ENCODE data around the gene EVI2A. TPM values are rescaled to one million over a fixed set of nuclear protein-coding genes. Genes with fewer than 3 reads are reported as not detected.
"Not testable (repeated sequence)": the region's sequence is repeated elsewhere in the genome, so short reads cannot be mapped to it uniquely, and the experiment has no call there.

EVI2A gene
- total RNA-seq, 4 donors from 2014 or later: 2.5 to 10.6 (median 4.3) TPM

GRCh38 chr17:31357839-31358394 lies 36.5 kb upstream of the EVI2A start:
- TF ChIP-seq POLR2AphosphoS5 (IDR thresholded peaks at IDR 0.05): no peak
- TF ChIP-seq POLR2A (IDR thresholded peaks at IDR 0.05; ENCODE audit: low read depth): no peak
- no peak for TF ChIP-seq CTCF (IDR thresholded peaks at IDR 0.05)
- no peak for TF ChIP-seq EP300 (IDR thresholded peaks at IDR 0.05)
- Histone ChIP-seq H3K9me3 (no peaks in the 10 kb centered on the region), H3K4me3 (no peak overlapping the region), H3K27ac (replicated peaks in 1 of 4) (no peak overlapping the region), H3K27me3 (no peaks in the 10 kb centered on the region), H3K4me1 (no peaks in the 10 kb centered on the region), H3K36me3 (peaks cover 16 to 89% (median 58%) of the 10 kb centered on the region in 4 donors)
- 84% methylated on average over 3 of the region's 3 CpGs for WGBS
- no peak for DNase-seq (ENCODE audit: extremely low spot score)
- intact Hi-C loops (cut with DNase I): no loop called here

DNA sequence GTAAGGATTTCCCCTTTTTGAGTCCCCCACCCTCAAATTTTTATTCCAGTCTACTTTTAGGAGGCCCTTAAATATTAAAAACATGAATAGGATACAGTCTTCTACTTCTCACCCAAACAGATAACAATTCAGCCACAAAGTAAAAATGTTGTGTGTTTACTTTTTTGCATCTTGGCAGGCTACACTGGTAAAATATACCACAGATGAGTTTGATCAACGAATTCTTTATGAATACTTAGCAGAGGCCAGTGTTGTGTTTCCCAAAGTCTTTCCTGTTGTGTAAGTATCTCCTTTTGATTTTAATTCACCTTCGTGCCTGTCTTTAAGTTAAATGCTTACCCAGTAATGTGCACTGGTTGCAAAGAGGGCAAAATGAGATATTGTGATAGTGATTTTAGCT lies 35.7 kb upstream of the EVI2A start:
- no peak for DNase-seq (ENCODE audit: extremely low spot score)
- Histone ChIP-seq H3K4me3 (no peak overlapping the region), H3K36me3 (peaks cover 23 to 90% (median 63%) of the 10 kb centered on the region in 4 donors), H3K4me1 (no peaks in the 10 kb centered on the region), H3K9me3 (no peaks in the 10 kb centered on the region), H3K27me3 (no peaks in the 10 kb centered on the region), H3K27ac (replicated peaks in 1 of 4) (no peak overlapping the region)
- 80% methylated on average over 2 of the region's 2 CpGs for WGBS
- TF ChIP-seq EP300 (IDR thresholded peaks at IDR 0.05): no peak
- TF ChIP-seq POLR2A (IDR thresholded peaks at IDR 0.05; ENCODE audit: low read depth): no peak
- no peak for TF ChIP-seq POLR2AphosphoS5 (IDR thresholded peaks at IDR 0.05)
- no peak for TF ChIP-seq CTCF (IDR thresholded peaks at IDR 0.05)
- intact Hi-C loops (cut with DNase I): no loop called here

GRCh38 chr17:31355935-31356334 lies 34.5 kb upstream of the EVI2A start:
- Histone ChIP-seq H3K36me3 (peaks cover 30 to 91% (median 66%) of the 10 kb centered on the region in 4 donors), H3K4me1 (no peaks in the 10 kb centered on the region), H3K27ac (replicated peaks in 1 of 4) (no peak overlapping the region), H3K4me3 (no peak overlapping the region), H3K9me3 (no peaks in the 10 kb centered on the region), H3K27me3 (no peaks in the 10 kb centered on the region)
- intact Hi-C loops (cut with DNase I): no loop called here
- no peak for DNase-seq (ENCODE audit: extremely low spot score)
- 72% methylated on average over 1 of the region's 1 CpG for WGBS
- no peak for TF ChIP-seq EP300 (IDR thresholded peaks at IDR 0.05)
- TF ChIP-seq POLR2AphosphoS5 (IDR thresholded peaks at IDR 0.05): no peak
- TF ChIP-seq CTCF (IDR thresholded peaks at IDR 0.05): no peak
- no peak for TF ChIP-seq POLR2A (IDR thresholded peaks at IDR 0.05; ENCODE audit: low read depth)

DNA sequence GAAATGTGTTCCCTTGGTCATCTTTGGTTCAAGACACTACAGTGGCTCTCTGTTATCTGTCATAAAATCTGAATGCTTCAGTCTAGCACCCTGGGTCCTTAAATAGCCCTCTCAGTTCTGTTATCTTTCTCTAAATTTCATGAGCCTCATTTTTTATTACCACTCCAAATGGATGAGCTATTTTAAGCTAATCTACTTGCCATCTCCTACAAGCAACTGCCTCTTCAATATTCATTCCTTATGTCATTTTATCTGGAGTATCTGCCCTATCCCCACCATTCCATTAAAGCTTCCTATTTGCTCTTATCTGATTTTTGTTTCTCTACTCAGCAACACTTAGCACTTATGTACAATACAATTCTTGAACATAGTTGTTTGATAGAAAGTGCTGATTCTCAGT lies 28.0 kb upstream of the EVI2A start:
- intact Hi-C loops (cut with DNase I): no loop called here
- Histone ChIP-seq H3K9me3 (no peaks in the 10 kb centered on the region), H3K27me3 (no peaks in the 10 kb centered on the region), H3K36me3 (peaks cover 26 to 63% (median 46%) of the 10 kb centered on the region in 4 donors), H3K4me3 (no peak overlapping the region), H3K27ac (replicated peaks in 1 of 4) (no peak overlapping the region), H3K4me1 (no peaks in the 10 kb centered on the region)
- no peak for DNase-seq (ENCODE audit: extremely low spot score)
- TF ChIP-seq EP300 (IDR thresholded peaks at IDR 0.05): no peak
- no peak for TF ChIP-seq POLR2A (IDR thresholded peaks at IDR 0.05; ENCODE audit: low read depth)
- no peak for TF ChIP-seq POLR2AphosphoS5 (IDR thresholded peaks at IDR 0.05)
- TF ChIP-seq CTCF (IDR thresholded peaks at IDR 0.05): no peak

DNA sequence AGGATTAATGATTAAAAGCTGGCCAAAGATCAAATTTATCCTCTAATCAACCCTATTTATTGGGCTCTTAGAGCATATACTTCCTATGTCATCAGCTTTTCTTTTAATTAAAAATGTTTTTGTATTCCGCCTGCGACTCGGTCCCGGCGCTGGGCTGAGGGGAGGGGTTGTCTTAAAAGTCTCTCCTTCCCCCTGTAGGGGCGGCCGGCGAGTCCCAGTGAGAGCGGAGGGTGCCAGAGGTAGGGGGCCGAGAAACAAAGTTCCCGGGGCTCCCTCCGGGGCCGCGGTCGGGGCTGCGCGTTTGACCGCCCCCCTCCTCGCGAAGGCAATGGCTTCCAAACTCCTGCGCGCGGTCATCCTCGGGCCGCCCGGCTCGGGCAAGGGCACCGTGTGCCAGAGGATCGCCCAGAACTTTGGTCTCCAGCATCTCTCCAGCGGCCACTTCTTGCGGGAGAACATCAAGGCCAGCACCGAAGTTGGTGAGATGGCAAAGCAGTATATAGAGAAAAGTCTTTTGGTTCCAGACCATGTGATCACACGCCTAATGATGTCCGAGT lies 23.8 kb upstream of the EVI2A start:
- H3K27me3 ChIP-seq; H3K4me1 ChIP-seq; H3K27ac ChIP-seq (replicated peaks in 1 of 4); DNase-seq (ENCODE audit: extremely low spot score); H3K4me3 ChIP-seq; H3K9me3 ChIP-seq; intact Hi-C loops (cut with DNase I): not testable (repeated sequence)
- WGBS: 98% methylated on average over 9 of the region's 34 CpGs
- peaks cover 12 to 62% (median 38%) of the 10 kb centered on the region in 4 donors for H3K36me3 ChIP-seq

All from esophagus muscularis mucosa (tissue), 4 donors.